K562 (cell line): Measurements from ENCODE around the gene EHD2. TPM values are rescaled to one million over a fixed set of nuclear protein-coding genes. Genes with fewer than 3 reads are reported as not detected.

Experiments
- ATAC-seq: fragments of 200-7000 bp; cut with Tn5 transposase; 3 replicates; pipeline ENCODE4 v1.9.1; 2020; ENCODE audit warnings: moderate library complexity
- BruUV-seq: library from RNA; stranded (reverse); fragments of 400-500 nt; replicated peaks from 2 replicates; lab custom pipeline; 2021; lab: Mats Ljungman, UMichigan
- CTCF ChIA-PET: fragments of 300-600 bp; formaldehyde crosslinking; extraction: SDS; loops from one replicate; lab custom pipeline; 2021; ENCODE audit warnings: low intra/inter-chr PET ratio; lab: Yijun Ruan, JAX
- POLR2A ChIA-PET: fragments of 300-600, 350-650 bp; sonication (Branson Sonifier 250); formaldehyde crosslinking; extraction: SDS; loops from one replicate; lab custom pipeline; 2021; ENCODE audit warnings: antibody characterized with exemption, inconsistent platforms; lab: Yijun Ruan, JAX
- DNase-seq, 4 experiments: peaks; one replicate each; pipeline versions ENCODE4 v3.0.0 to v3.0.0-alpha.2; 2011 to 2018; ENCODE audit warnings: low spot score in 3 of 4, mixed read lengths in 3 of 4; ENCODE audit errors: extremely low read depth in 1 of 4
- FAIRE-seq: peaks from 2 replicates; lab custom pipeline; 2011; peaks lifted over from hg19 to GRCh38; lab: Jason Lieb, UNC
- H2AFZ ChIP-seq: 2 replicates; pipeline ENCODE4 v1.6.0; 2011; ENCODE audit warnings: low read depth, low read length, control low read depth, inconsistent platforms
- H3K27ac ChIP-seq: fragments of 200-600 bp; 3 replicates; pipeline ENCODE4 v1.8.0; 2011; ENCODE audit warnings: low read depth, mild to moderate bottlenecking, control low read depth, inconsistent platforms, low read length, moderate library complexity, mixed read lengths; ENCODE audit errors: extremely low read depth
- H3K27me3 ChIP-seq, 2 experiments: fragments of 300-600 bp in 1 of 2; 2 replicates in 1 of 2; 3 replicates in 1 of 2; pipeline versions ENCODE4 v1.6.0 to v1.8.0; 2011; ENCODE audit warnings: inconsistent platforms in 2 of 2, low read length in 2 of 2, mild to moderate bottlenecking in 1 of 2, mixed read lengths in 1 of 2, moderate library complexity in 1 of 2; ENCODE audit not compliant: control insufficient read depth in 2 of 2, insufficient read depth in 2 of 2
- H3K36me3 ChIP-seq: fragments of 300-600 bp; 3 replicates; pipeline ENCODE4 v1.8.0; 2011; ENCODE audit warnings: mild to moderate bottlenecking, low read length, inconsistent platforms; ENCODE audit not compliant: control insufficient read depth, insufficient read depth
- H3K4me1 ChIP-seq, 2 experiments: fragments of 200-600 bp in 1 of 2; replicated peaks in 1 of 2; 2 replicates in 1 of 2; 3 replicates in 1 of 2; pipeline versions ENCODE4 v1.5.1 to v1.8.0; 2011; ENCODE audit warnings: inconsistent platforms in 2 of 2, low read length in 2 of 2, mild to moderate bottlenecking in 1 of 2, mixed read lengths in 1 of 2, moderate library complexity in 1 of 2; ENCODE audit not compliant: control insufficient read depth in 2 of 2, insufficient read depth in 2 of 2
- H3K4me2 ChIP-seq: 2 replicates; pipeline ENCODE4 v1.6.1; 2011; ENCODE audit warnings: low read length, control low read depth, inconsistent platforms, mixed read lengths; ENCODE audit not compliant: insufficient read depth
- H3K4me3 ChIP-seq: fragments of 200-600 bp; sonication (generic), shearing (Covaris generic); 2 replicates; pipeline ENCODE4 v1.5.1; 2016; ENCODE audit warnings: control low read depth, inconsistent platforms
- H3K79me2 ChIP-seq: fragments of 200-600 bp; 3 replicates; pipeline ENCODE4 v1.8.0; 2011; ENCODE audit warnings: low read length, inconsistent platforms; ENCODE audit not compliant: control insufficient read depth, insufficient read depth
- H3K9ac ChIP-seq, 2 experiments: 2 replicates each; pipeline versions ENCODE4 v1.6.0 to v1.6.1; 2011; ENCODE audit warnings: low read depth in 2 of 2, low read length in 2 of 2, control low read depth in 1 of 2, inconsistent platforms in 1 of 2, mild to moderate bottlenecking in 1 of 2, mixed read lengths in 1 of 2; ENCODE audit not compliant: insufficient read depth in 1 of 2
- H3K9me1 ChIP-seq: one replicate; pipeline ENCODE4 v1.6.0; 2011; ENCODE audit warnings: inconsistent platforms, mild to moderate bottlenecking, low read length, moderate library complexity; ENCODE audit not compliant: control insufficient read depth, insufficient read depth
- H3K9me3 ChIP-seq: replicated peaks from 2 replicates; pipeline ENCODE4 v1.5.1; 2011; ENCODE audit warnings: low read depth, low read length, inconsistent platforms; ENCODE audit not compliant: control insufficient read depth, insufficient read depth
- H4K20me1 ChIP-seq: replicated peaks from 2 replicates; pipeline ENCODE4 v1.6.1; 2011; ENCODE audit warnings: low read length, inconsistent platforms, mixed read lengths; ENCODE audit not compliant: control insufficient read depth, insufficient read depth
- GTF2E2 ChIP-seq: fragments of 200-800 bp; sonication (Bioruptor generic); IDR thresholded peaks from 2 replicates; pipeline ENCODE4 v1.6.1; 2016; ENCODE audit warnings: missing genetic modification characterization, missing compliant biosample characterization
- MYC ChIP-seq, 2 experiments: fragments of 250-450 bp in 1 of 2; sonication (Bioruptor Pico) in 1 of 2; IDR thresholded peaks; 2 replicates each; pipeline versions ENCODE4 v1.5.1 to v1.6.1; 2012 to 2021; ENCODE audit warnings: low read depth in 2 of 2, borderline replicate concordance in 1 of 2, improper control_type of control experiment in 1 of 2, low read length in 1 of 2, mild to moderate bottlenecking in 1 of 2, moderate library complexity in 1 of 2
- POLR2G ChIP-seq: fragments of 200-400 bp; formaldehyde crosslinking; IDR thresholded peaks from 2 replicates; pipeline ENCODE4 v1.6.1; 2017; ENCODE audit warnings: low read depth, mild to moderate bottlenecking, antibody characterized with exemption, low read length, moderate library complexity
- RBFOX2 ChIP-seq: fragments of 200-400 bp; formaldehyde crosslinking; IDR thresholded peaks from 2 replicates; pipeline ENCODE4 v1.6.1; 2017; ENCODE audit warnings: low read depth, mild to moderate bottlenecking, low read length, moderate library complexity
- ZNF280A ChIP-seq: fragments of 450-650 bp; IDR thresholded peaks from 2 replicates; pipeline ENCODE4 v1.6.1; 2018; ENCODE audit warnings: mild to moderate bottlenecking, low read depth; ENCODE audit not compliant: partially characterized antibody
- ZNF280B ChIP-seq: fragments of 250-450 bp; sonication (Bioruptor Pico); IDR thresholded peaks from 2 replicates; pipeline ENCODE4 v1.5.1; 2021; ENCODE audit warnings: mild to moderate bottlenecking
- ZNF282 ChIP-seq: sonication (generic); formaldehyde crosslinking; IDR thresholded peaks from 2 replicates; pipeline ENCODE4 v1.8.1; 2023; ENCODE audit warnings: missing genetic modification reagents
- ZNF445 ChIP-seq: fragments of 250-450 bp; sonication (Bioruptor Pico); IDR thresholded peaks from 2 replicates; pipeline ENCODE4 v1.4.0; 2020; ENCODE audit warnings: low read depth, mild to moderate bottlenecking, moderate library complexity
- WGBS: fragments of 100-300 bp; shearing (Covaris generic); methylation state at CpG from one replicate; pipeline ENCODE4 v1.1.6; 2016; ENCODE audit warnings: low coverage, mixed read lengths; ENCODE audit not compliant: insufficient coverage; ENCODE audit errors: missing lambda C conversion rate; 5-methylcytosine and 5-hydroxymethylcytosine counted together
- in situ Hi-C: fragments of 300-500 bp; cut with MboI; formaldehyde crosslinking; loops from 4 replicates; pipeline ENCODE4 v1.15.0; 2018; ENCODE audit warnings: inconsistent platforms, mixed read lengths
- intact Hi-C: fragments of 100-400 bp; cut with micrococcal nuclease; formaldehyde crosslinking; loops from 2 replicates; pipeline ENCODE4 v1.14.2; 2022
- polyA plus RNA-seq, 8 experiments: library from polyadenylated mRNA; depleted of rRNA in 4 of 8; stranded (reverse) in 5 of 8; unstranded in 3 of 8; fragments of >200 nt; fragmentation: Nextera tagmentation in 2 of 8; fragmentation: Illumina TruSeq in 1 of 8; extraction: Ambion mirVana in 2 of 8; extraction: Trizol in 1 of 8; gene quantifications; 2 replicates each; pipeline versions ENCODE4 v1.2.1 to v1.2.3, GENCODE V29; 2011 to 2014; ENCODE audit warnings: inconsistent platforms in 1 of 8, missing spikeins in 1 of 8
- total RNA-seq, 7 experiments: library from RNA; depleted of rRNA in 6 of 7; stranded (reverse); fragments of >200 nt in 6 of 7; fragmentation: Illumina TruSeq in 2 of 7; extraction: Trizol in 2 of 7; gene quantifications; 2 replicates each; pipeline versions ENCODE4 v1.2.1 to v1.2.3, GENCODE V29; 2011 to 2021; ENCODE audit warnings: low replicate concordance in 1 of 7
- TF ChIP-seq, protein P1 (sequence below), 2 experiments: IDR thresholded peaks in 1 of 2; conservative IDR thresholded peaks in 1 of 2; 2 replicates each; pipeline ENCODE4 v1.6.1; 2016; ENCODE audit warnings: low read depth in 2 of 2, mild to moderate bottlenecking in 1 of 2, missing compliant biosample characterization in 1 of 2, missing genetic modification characterization in 1 of 2, moderate library complexity in 1 of 2
- TF ChIP-seq, protein P2 (sequence below): sonication (generic); formaldehyde crosslinking; IDR thresholded peaks from 2 replicates; pipeline ENCODE4 v1.8.1; 2023; ENCODE audit warnings: mild to moderate bottlenecking, missing genetic modification reagents

The EHD2 gene
- total and polyA plus RNA-seq, 9 of the 15 experiments (the other 6 are each of a cell fraction or from before 2014, with no cell fraction given): 1.7 to 32.2 (median 3.0) TPM

DNA sequence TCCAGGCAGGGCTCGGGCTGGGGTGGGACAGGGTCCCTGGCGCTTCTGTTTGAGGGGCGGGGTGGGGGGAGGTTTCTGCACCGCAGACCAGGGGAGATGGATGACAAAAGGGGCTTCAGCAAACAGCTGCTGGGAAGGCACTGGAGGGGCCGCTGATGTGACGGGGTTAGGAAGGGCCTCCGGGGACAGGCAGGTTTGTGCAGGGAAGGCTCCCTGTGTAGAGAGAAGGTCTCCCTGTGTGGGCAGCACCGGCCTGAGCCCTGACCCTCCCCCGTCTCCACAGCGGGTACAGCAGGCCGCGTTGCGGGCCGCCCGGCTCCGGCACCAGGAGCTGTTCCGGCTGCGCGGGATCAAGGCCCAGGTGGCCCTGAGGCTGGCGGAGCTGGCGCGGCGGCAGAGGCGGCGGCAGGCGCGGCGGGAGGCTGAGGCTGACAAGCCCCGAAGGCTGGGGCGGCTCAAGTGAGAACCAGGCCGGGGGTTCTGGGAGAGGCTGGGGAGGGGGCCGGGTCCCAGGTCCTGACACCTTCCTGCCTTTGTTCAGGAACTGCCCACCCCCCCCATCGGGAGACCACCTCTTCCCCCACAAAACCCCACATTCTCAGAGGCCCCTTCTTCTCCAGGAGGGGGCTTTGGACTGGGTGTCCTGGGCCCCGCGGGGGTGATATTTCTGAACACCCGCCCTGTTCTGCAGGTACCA lies 42.0 kb downstream of the EHD2 start:
- Histone ChIP-seq H3K79me2 (peaks cover 1% of the 10 kb centered on the region; the same call in 1 of the 3 replicates), H3K4me1 (peaks cover 0 to 21% of the 10 kb centered on the region in 2 experiments; a peak in 2 of 5 replicates), H3K9me3 (no peaks in the 10 kb centered on the region), H2AFZ (no peak overlapping the region), H3K9ac (no peak overlapping the region), H3K27ac (no peak overlapping the region), H3K4me2 (no peak overlapping the region), H3K9me1 (peaks cover under 1% of the 10 kb centered on the region), H3K4me3 (no peak overlapping the region), H3K36me3 (peaks cover 90% of the 10 kb centered on the region; the same call in 2 of the 3 replicates), H4K20me1 (peaks cover 7% of the 10 kb centered on the region), H3K27me3 (no peaks in the 10 kb centered on the region)
- FAIRE-seq (no peak), ATAC-seq (no peak), DNase-seq (no peak)
- in situ Hi-C loops (no loop called here), intact Hi-C loops (no loop called here)
- POLR2A ChIA-PET: interaction anchor here (0.6 to 3.4 kb wide), 4 partner anchors 8 to 335 kb away, joined by 3 to 17 read pairs (median 12); partner anchors contain the start of gene NOP53
- CTCF ChIA-PET: no interaction called here
- 90% methylated on average over 15 of the region's 36 CpGs for WGBS
- no TSS peak for BruUV-seq
- TF ChIP-seq POLR2G (peak; percentile 60; the same call in 1 of the 2 replicates), RBFOX2 (peak; percentile 54), ZNF282 (CRISPR knock-in tag) (no peak), MYC (IDR thresholded peaks at IDR 0.05; ENCODE audit: low read depth, low read length) (no peak), MYC (CRISPR knock-in tag; IDR thresholded peaks at IDR 0.05; ENCODE audit: borderline replicate concordance, low read depth) (no peak), ZNF280B (CRISPR knock-in tag) (no peak), ZNF445 (no peak), GTF2E2 (tag) (no peak), ZNF280A (no peak)
- TF ChIP-seq, protein P1, sequence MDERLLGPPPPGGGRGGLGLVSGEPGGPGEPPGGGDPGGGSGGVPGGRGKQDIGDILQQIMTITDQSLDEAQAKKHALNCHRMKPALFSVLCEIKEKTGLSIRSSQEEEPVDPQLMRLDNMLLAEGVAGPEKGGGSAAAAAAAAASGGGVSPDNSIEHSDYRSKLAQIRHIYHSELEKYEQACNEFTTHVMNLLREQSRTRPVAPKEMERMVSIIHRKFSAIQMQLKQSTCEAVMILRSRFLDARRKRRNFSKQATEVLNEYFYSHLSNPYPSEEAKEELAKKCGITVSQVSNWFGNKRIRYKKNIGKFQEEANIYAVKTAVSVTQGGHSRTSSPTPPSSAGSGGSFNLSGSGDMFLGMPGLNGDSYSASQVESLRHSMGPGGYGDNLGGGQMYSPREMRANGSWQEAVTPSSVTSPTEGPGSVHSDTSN (CRISPR knock-in tag; IDR thresholded peaks at IDR 0.05; ENCODE audit: low read depth): no peak
- TF ChIP-seq, protein P1 (tag; conservative IDR thresholded peaks at IDR 0.05; ENCODE audit: low read depth): no peak
- TF ChIP-seq, protein P2, sequence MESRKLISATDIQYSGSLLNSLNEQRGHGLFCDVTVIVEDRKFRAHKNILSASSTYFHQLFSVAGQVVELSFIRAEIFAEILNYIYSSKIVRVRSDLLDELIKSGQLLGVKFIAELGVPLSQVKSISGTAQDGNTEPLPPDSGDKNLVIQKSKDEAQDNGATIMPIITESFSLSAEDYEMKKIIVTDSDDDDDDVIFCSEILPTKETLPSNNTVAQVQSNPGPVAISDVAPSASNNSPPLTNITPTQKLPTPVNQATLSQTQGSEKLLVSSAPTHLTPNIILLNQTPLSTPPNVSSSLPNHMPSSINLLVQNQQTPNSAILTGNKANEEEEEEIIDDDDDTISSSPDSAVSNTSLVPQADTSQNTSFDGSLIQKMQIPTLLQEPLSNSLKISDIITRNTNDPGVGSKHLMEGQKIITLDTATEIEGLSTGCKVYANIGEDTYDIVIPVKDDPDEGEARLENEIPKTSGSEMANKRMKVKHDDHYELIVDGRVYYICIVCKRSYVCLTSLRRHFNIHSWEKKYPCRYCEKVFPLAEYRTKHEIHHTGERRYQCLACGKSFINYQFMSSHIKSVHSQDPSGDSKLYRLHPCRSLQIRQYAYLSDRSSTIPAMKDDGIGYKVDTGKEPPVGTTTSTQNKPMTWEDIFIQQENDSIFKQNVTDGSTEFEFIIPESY (CRISPR knock-in tag): peak; percentile 70
